RWPE2 (cell line): ENCODE measurements around the gene AQR.

ENCODE experiments used
- ATAC-seq: fragments of 200-7000 bp; cut with Tn5 transposase; 3 replicates; pipeline ENCODE4 v1.9.1; 2021; ENCODE audit warnings: low read depth
- DNase-seq: peaks from one replicate; pipeline ENCODE4 v3.0.0-alpha.2; 2020; ENCODE audit warnings: low spot score
- H3K27ac ChIP-seq: fragments of 450-650 bp; 2 replicates; pipeline ENCODE4 v1.5.1; 2017; ENCODE audit warnings: mild to moderate bottlenecking; ENCODE audit not compliant: poor library complexity, severe bottlenecking
- H3K27me3 ChIP-seq: fragments of 250-450 bp; sonication (Bioruptor Pico); 2 replicates; pipeline ENCODE4 v1.5.1; 2021; ENCODE audit warnings: mild to moderate bottlenecking, moderate library complexity; ENCODE audit not compliant: insufficient read depth, poor library complexity, severe bottlenecking
- H3K36me3 ChIP-seq: fragments of 250-450 bp; sonication (Bioruptor Pico); 2 replicates; pipeline ENCODE4 v1.5.1; 2020; ENCODE audit warnings: low read depth, mild to moderate bottlenecking, moderate library complexity
- H3K4me1 ChIP-seq: fragments of 250-450 bp; sonication (Bioruptor Pico); 2 replicates; pipeline ENCODE4 v1.5.1; 2021; ENCODE audit warnings: mild to moderate bottlenecking, moderate library complexity; ENCODE audit not compliant: insufficient read depth, poor library complexity, severe bottlenecking
- H3K4me3 ChIP-seq: fragments of 250-450 bp; sonication (Bioruptor Pico); 2 replicates; pipeline ENCODE4 v1.5.1; 2021; ENCODE audit warnings: mild to moderate bottlenecking, moderate library complexity; ENCODE audit not compliant: severe bottlenecking
- H3K9me3 ChIP-seq: fragments of 250-450 bp; sonication (Bioruptor Pico); 2 replicates; pipeline ENCODE4 v1.5.1; 2021; ENCODE audit warnings: mild to moderate bottlenecking, moderate library complexity; ENCODE audit not compliant: severe bottlenecking
- CTCF ChIP-seq: fragments of 450-650 bp; IDR thresholded peaks from one replicate; pipeline ENCODE4 v1.5.1; 2017; ENCODE audit warnings: mild to moderate bottlenecking, moderate library complexity; ENCODE audit not compliant: poor library complexity, severe bottlenecking

Gene AQR

GRCh38 chr15:34841262-34841725 is 128.2 kb downstream of the AQR start:
- H3K27me3 ChIP-seq: no peaks in the 10 kb centered on the region
- no peaks in the 10 kb centered on the region for H3K36me3 ChIP-seq
- H3K4me1 ChIP-seq: no peaks in the 10 kb centered on the region
- H3K4me3 ChIP-seq: no peak overlapping the region
- no peak overlapping the region for H3K27ac ChIP-seq
- no peaks in the 10 kb centered on the region for H3K9me3 ChIP-seq
- no peak for ATAC-seq
- TF ChIP-seq CTCF: no peak
- no peak for DNase-seq

- Histone ChIP-seq H3K4me3 (no peak overlapping the region), H3K4me1 (no peaks in the 10 kb centered on the region), H3K36me3 (no peaks in the 10 kb centered on the region), H3K27me3 (no peaks in the 10 kb centered on the region), H3K9me3 (no peaks in the 10 kb centered on the region), H3K27ac (no peak overlapping the region)
- ATAC-seq: no peak
- DNase-seq: no peak
- TF ChIP-seq CTCF: no peak
These were observed 131.3 kb downstream of the AQR start for GRCh38 chr15:34838282-34838681.

- no peak for TF ChIP-seq CTCF
- Histone ChIP-seq H3K36me3 (no peaks in the 10 kb centered on the region), H3K4me1 (no peaks in the 10 kb centered on the region), H3K27me3 (no peaks in the 10 kb centered on the region), H3K27ac (no peak overlapping the region), H3K4me3 (no peak overlapping the region), H3K9me3 (no peaks in the 10 kb centered on the region)
- ATAC-seq (peak; percentile 100), DNase-seq (peak; percentile 83)
These were observed 132.1 kb downstream of the AQR start for GRCh38 chr15:34837246-34838016.

GRCh38 chr15:34828145-34828911 is 141.2 kb downstream of the AQR start:
- no peak for TF ChIP-seq CTCF
- Histone ChIP-seq H3K4me3 (no peak overlapping the region), H3K36me3 (no peaks in the 10 kb centered on the region), H3K9me3 (no peaks in the 10 kb centered on the region), H3K27me3 (no peaks in the 10 kb centered on the region), H3K4me1 (no peaks in the 10 kb centered on the region), H3K27ac (no peak overlapping the region)
- no peak for DNase-seq
- no peak for ATAC-seq

- no peaks in the 10 kb centered on the region for H3K9me3 ChIP-seq
- no peaks in the 10 kb centered on the region for H3K4me1 ChIP-seq
- DNase-seq (no peak), ATAC-seq (no peak)
- TF ChIP-seq CTCF: no peak
- H3K36me3 ChIP-seq: no peaks in the 10 kb centered on the region
- no peak overlapping the region for H3K27ac ChIP-seq
- no peak overlapping the region for H3K4me3 ChIP-seq
- no peaks in the 10 kb centered on the region for H3K27me3 ChIP-seq
These were observed 147.7 kb downstream of the AQR start for GRCh38 chr15:34821831-34822230.
